HAP-1 (cell line): ENCODE results near the gene REEP1.

Experiments
- DNase-seq, 2 experiments: peaks; one replicate each; pipeline ENCODE4 v3.0.0-alpha.2; 2016 to 2020; ENCODE audit warnings: low spot score in 2 of 2
- H3K27me3 ChIP-seq: fragments of 250-450 bp; sonication (Bioruptor Pico); 2 replicates; pipeline ENCODE4 v1.5.1; 2020; ENCODE audit warnings: low read depth, mild to moderate bottlenecking, moderate library complexity
- H3K36me3 ChIP-seq: fragments of 250-450 bp; sonication (Bioruptor Pico); replicated peaks from 2 replicates; pipeline ENCODE4 v1.5.1; 2020; ENCODE audit warnings: mild to moderate bottlenecking
- H3K4me1 ChIP-seq: fragments of 250-450 bp; sonication (Bioruptor Pico); 2 replicates; pipeline ENCODE4 v1.5.1; 2020; ENCODE audit warnings: mild to moderate bottlenecking
- H3K4me3 ChIP-seq: fragments of 250-450 bp; sonication (Bioruptor Pico); 2 replicates; pipeline ENCODE4 v1.5.1; 2020; ENCODE audit warnings: mild to moderate bottlenecking, moderate library complexity
- H3K9me3 ChIP-seq: fragments of 250-450 bp; sonication (Bioruptor Pico); 2 replicates; pipeline ENCODE4 v1.5.1; 2020; ENCODE audit warnings: mild to moderate bottlenecking, moderate library complexity
- in situ Hi-C: fragments of 300-500 bp; cut with MboI; formaldehyde crosslinking; loops from 3 replicates; pipeline ENCODE4 v1.14.3; 2020; ENCODE audit warnings: low sequenced_read_pairs, inconsistent platforms, mixed read lengths

REEP1 gene

GRCh38 chr2:86337244-86337835 is at the start of gene REEP1:
Gene REEP1, minus strand, starts transcription at chr2:86337626. Its CDS starts 116 bp downstream, at chr2:86337510.
- DNase-seq: peak; percentile 8 to 58
- no peaks in the 10 kb centered on the region; the same call in 1 of the 2 replicates for H3K9me3 ChIP-seq
- H3K36me3 ChIP-seq: no peaks in the 10 kb centered on the region
- in situ Hi-C loops: no loop called here
- peaks cover 5% of the 10 kb centered on the region; the same call in 1 of the 2 replicates for H3K4me1 ChIP-seq
- peak within 1 kb of the TSS; percentile 41 for H3K4me3 ChIP-seq
- H3K27me3 ChIP-seq: 0 out of 2 replicates have a peak, but pooled peaks cover 3% of the 10 kb centered on the region

GRCh38 chr2:86383844-86384243 is 46.4 kb upstream of the REEP1 start:
- no peak for DNase-seq
- in situ Hi-C loops: no loop called here
- H3K36me3 ChIP-seq: no peaks in the 10 kb centered on the region
- no peak overlapping the region for H3K4me3 ChIP-seq
- H3K9me3 ChIP-seq: no peaks in the 10 kb centered on the region
- no peaks in the 10 kb centered on the region for H3K27me3 ChIP-seq
- no peaks in the 10 kb centered on the region for H3K4me1 ChIP-seq

GRCh38 chr2:86382698-86383097 is 45.3 kb upstream of the REEP1 start:
- Histone ChIP-seq H3K4me1 (no peaks in the 10 kb centered on the region), H3K4me3 (no peak overlapping the region), H3K27me3 (no peaks in the 10 kb centered on the region), H3K9me3 (no peaks in the 10 kb centered on the region), H3K36me3 (no peaks in the 10 kb centered on the region)
- in situ Hi-C loops: no loop called here
- no peak for DNase-seq

GRCh38 chr2:86382108-86382507 is 44.7 kb upstream of the REEP1 start:
- H3K27me3 ChIP-seq: no peaks in the 10 kb centered on the region
- no peak for DNase-seq
- H3K9me3 ChIP-seq: no peaks in the 10 kb centered on the region
- no peak overlapping the region for H3K4me3 ChIP-seq
- in situ Hi-C loops: no loop called here
- no peaks in the 10 kb centered on the region for H3K4me1 ChIP-seq
- no peaks in the 10 kb centered on the region for H3K36me3 ChIP-seq

GRCh38 chr2:86378469-86378868 is 41.0 kb upstream of the REEP1 start:
- Histone ChIP-seq H3K4me3 (no peak overlapping the region), H3K9me3 (no peaks in the 10 kb centered on the region), H3K36me3 (no peaks in the 10 kb centered on the region), H3K27me3 (0 out of 2 replicates have a peak, but pooled peaks cover 3% of the 10 kb centered on the region), H3K4me1 (no peaks in the 10 kb centered on the region)
- in situ Hi-C loops: no loop called here
- DNase-seq: no peak

GRCh38 chr2:86375623-86376022 is 38.2 kb upstream of the REEP1 start:
- DNase-seq: no peak
- Histone ChIP-seq H3K4me3 (no peak overlapping the region), H3K27me3 (0 out of 2 replicates have a peak, but pooled peaks cover 3% of the 10 kb centered on the region), H3K4me1 (no peaks in the 10 kb centered on the region), H3K9me3 (peaks cover 4% of the 10 kb centered on the region), H3K36me3 (no peaks in the 10 kb centered on the region)
- in situ Hi-C loops: no loop called here

- peak; percentile 64 to 70 for DNase-seq
- Histone ChIP-seq H3K27me3 (0 out of 2 replicates have a peak, but pooled peaks cover 3% of the 10 kb centered on the region), H3K4me1 (no peaks in the 10 kb centered on the region; the same call in 1 of the 2 replicates), H3K9me3 (peaks cover 4% of the 10 kb centered on the region), H3K36me3 (no peaks in the 10 kb centered on the region), H3K4me3 (no peak overlapping the region)
- in situ Hi-C loops: no loop called here
These were observed 35.4 kb upstream of the REEP1 start for GRCh38 chr2:86372641-86373502.

GRCh38 chr2:86372133-86372532 is 34.7 kb upstream of the REEP1 start:
- in situ Hi-C loops: no loop called here
- H3K4me1 ChIP-seq: no peaks in the 10 kb centered on the region; the same call in 1 of the 2 replicates

GRCh38 chr2:86371527-86371926 is 34.1 kb upstream of the REEP1 start:
- in situ Hi-C loops: no loop called here
- Histone ChIP-seq H3K9me3 (peaks cover 4% of the 10 kb centered on the region), H3K27me3 (0 out of 2 replicates have a peak, but pooled peaks cover 3% of the 10 kb centered on the region), H3K36me3 (no peaks in the 10 kb centered on the region), H3K4me1 (no peaks in the 10 kb centered on the region; the same call in 1 of the 2 replicates), H3K4me3 (no peak overlapping the region)
- no peak for DNase-seq

More at GRCh38 chr2:86372133-86372532, 34.7 kb upstream of the REEP1 start:
- Histone ChIP-seq H3K4me3 (no peak overlapping the region), H3K9me3 (peaks cover 4% of the 10 kb centered on the region), H3K27me3 (0 out of 2 replicates have a peak, but pooled peaks cover 3% of the 10 kb centered on the region), H3K36me3 (no peaks in the 10 kb centered on the region)
- DNase-seq: no peak

- no peaks in the 10 kb centered on the region for H3K36me3 ChIP-seq
- no peak overlapping the region for H3K4me3 ChIP-seq
- peaks cover 4% of the 10 kb centered on the region for H3K9me3 ChIP-seq
- no peak for DNase-seq
- no peaks in the 10 kb centered on the region; the same call in 1 of the 2 replicates for H3K4me1 ChIP-seq
- H3K27me3 ChIP-seq: 0 out of 2 replicates have a peak, but pooled peaks cover 3% of the 10 kb centered on the region
- in situ Hi-C loops: no loop called here
These were observed 33.2 kb upstream of the REEP1 start for GRCh38 chr2:86370579-86370978.

- Histone ChIP-seq H3K4me1 (no peaks in the 10 kb centered on the region; the same call in 1 of the 2 replicates), H3K36me3 (no peaks in the 10 kb centered on the region), H3K27me3 (no peaks in the 10 kb centered on the region), H3K4me3 (no peak overlapping the region), H3K9me3 (peaks cover 4% of the 10 kb centered on the region)
- in situ Hi-C loops: loop anchor here (10.0 kb wide), 1 partner anchor 143 kb away; no protein-coding TSS in a partner anchor
- peak; percentile 21 to 80 for DNase-seq
These were observed 30.9 kb upstream of the REEP1 start for GRCh38 chr2:86368161-86368824.

GRCh38 chr2:86367499-86367777 is 30.0 kb upstream of the REEP1 start:
- Histone ChIP-seq H3K4me3 (no peak overlapping the region), H3K36me3 (no peaks in the 10 kb centered on the region), H3K9me3 (peaks cover 4% of the 10 kb centered on the region), H3K27me3 (no peaks in the 10 kb centered on the region), H3K4me1 (no peaks in the 10 kb centered on the region; the same call in 1 of the 2 replicates)
- in situ Hi-C loops: loop anchor here (10.0 kb wide), 1 partner anchor 143 kb away; no protein-coding TSS in a partner anchor
- DNase-seq: no peak

GRCh38 chr2:86366651-86367498 is 29.4 kb upstream of the REEP1 start:
- in situ Hi-C loops: loop anchor here (10.0 kb wide), 1 partner anchor 142 kb away; no protein-coding TSS in a partner anchor
- no peak for DNase-seq
- Histone ChIP-seq H3K27me3 (no peaks in the 10 kb centered on the region), H3K9me3 (peaks cover 4% of the 10 kb centered on the region), H3K4me1 (no peaks in the 10 kb centered on the region; the same call in 1 of the 2 replicates), H3K4me3 (no peak overlapping the region), H3K36me3 (no peaks in the 10 kb centered on the region)
